Measurements from ENCODE around the gene RNF123.

DNA sequence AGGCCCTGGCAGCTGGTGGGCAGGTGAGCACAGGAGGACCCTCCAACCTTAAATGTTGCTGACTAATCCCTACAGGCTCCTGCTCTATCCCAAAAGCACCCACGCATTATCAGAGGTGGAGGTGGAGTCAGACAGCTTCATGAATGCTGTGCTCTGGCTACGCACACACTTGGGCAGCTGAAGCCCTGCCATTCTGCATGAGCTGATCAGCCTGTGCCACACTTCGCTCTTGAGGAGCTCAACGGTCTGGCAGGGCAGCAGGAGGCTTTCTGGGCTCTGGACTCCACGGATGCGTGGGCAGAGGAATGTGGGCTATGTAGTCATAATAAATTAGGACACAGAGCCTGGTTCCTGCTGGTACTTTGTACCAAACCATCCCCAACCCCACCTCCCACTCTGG lies 6.2 kb upstream of the RNF123 start:
- TF ChIP-seq, protein P1, sequence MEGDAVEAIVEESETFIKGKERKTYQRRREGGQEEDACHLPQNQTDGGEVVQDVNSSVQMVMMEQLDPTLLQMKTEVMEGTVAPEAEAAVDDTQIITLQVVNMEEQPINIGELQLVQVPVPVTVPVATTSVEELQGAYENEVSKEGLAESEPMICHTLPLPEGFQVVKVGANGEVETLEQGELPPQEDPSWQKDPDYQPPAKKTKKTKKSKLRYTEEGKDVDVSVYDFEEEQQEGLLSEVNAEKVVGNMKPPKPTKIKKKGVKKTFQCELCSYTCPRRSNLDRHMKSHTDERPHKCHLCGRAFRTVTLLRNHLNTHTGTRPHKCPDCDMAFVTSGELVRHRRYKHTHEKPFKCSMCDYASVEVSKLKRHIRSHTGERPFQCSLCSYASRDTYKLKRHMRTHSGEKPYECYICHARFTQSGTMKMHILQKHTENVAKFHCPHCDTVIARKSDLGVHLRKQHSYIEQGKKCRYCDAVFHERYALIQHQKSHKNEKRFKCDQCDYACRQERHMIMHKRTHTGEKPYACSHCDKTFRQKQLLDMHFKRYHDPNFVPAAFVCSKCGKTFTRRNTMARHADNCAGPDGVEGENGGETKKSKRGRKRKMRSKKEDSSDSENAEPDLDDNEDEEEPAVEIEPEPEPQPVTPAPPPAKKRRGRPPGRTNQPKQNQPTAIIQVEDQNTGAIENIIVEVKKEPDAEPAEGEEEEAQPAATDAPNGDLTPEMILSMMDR (IDR thresholded peaks at IDR 0.05) = no peak
- TF ChIP-seq EP300 (IDR thresholded peaks at IDR 0.05) = no peak
- no peak for TF ChIP-seq POLR2AphosphoS5 (IDR thresholded peaks at IDR 0.05)
- no peak for TF ChIP-seq POLR2A (IDR thresholded peaks at IDR 0.05)
